ENCODE results near the gene PRR5L. TPM values are rescaled to one million over a fixed set of nuclear protein-coding genes. Genes with fewer than 3 reads are reported as not detected.

Gene PRR5L
- total and polyA plus RNA-seq, 9 donors, result 5.9 to 56.3 (median 22.1) TPM

- no peak for DNase-seq
- no peak for TF ChIP-seq CTCF (IDR thresholded peaks at IDR 0.05)
- TF ChIP-seq POLR2A (IDR thresholded peaks at IDR 0.05), result no peak
- TF ChIP-seq EP300 (IDR thresholded peaks at IDR 0.05), result no peak
- intact Hi-C loops (cut with DNase I), result no loop called here
- H3K36me3 ChIP-seq, result no peaks in the 10 kb centered on the region
- H3K4me3 ChIP-seq, result no peak overlapping the region
- 94 to 96% (median 95%) methylated on average over 2 of the region's 2 CpGs for WGBS, 3 donors
- H3K27ac ChIP-seq, result no peak overlapping the region
- H3K4me1 ChIP-seq (ENCODE audit: insufficient read depth), result no peaks in the 10 kb centered on the region
- H3K27me3 ChIP-seq, result no peaks in the 10 kb centered on the region
- no peaks in the 10 kb centered on the region for H3K9me3 ChIP-seq
Measured at GRCh38 chr11:36330411-36330810, 34.3 kb downstream of the PRR5L start.

- 90 to 97% (median 95%) methylated on average over 1 of the region's 1 CpG for WGBS, 3 donors
- intact Hi-C loops (cut with DNase I), result no loop called here
Measured at GRCh38 chr11:36333468-36333867, 37.4 kb downstream of the PRR5L start.

GRCh38 chr11:36333897-36334296 lies 37.8 kb downstream of the PRR5L start:
- no peak for DNase-seq
- H3K4me1 ChIP-seq (ENCODE audit: insufficient read depth), result no peaks in the 10 kb centered on the region
- WGBS, 3 donors, result 60 to 67% (median 60%) methylated on average over 2 of the region's 2 CpGs

More at GRCh38 chr11:36333468-36333867, 37.4 kb downstream of the PRR5L start:
- Histone ChIP-seq H3K4me1 (ENCODE audit: insufficient read depth) (no peaks in the 10 kb centered on the region), H3K36me3 (no peaks in the 10 kb centered on the region), H3K27me3 (no peaks in the 10 kb centered on the region), H3K4me3 (no peak overlapping the region), H3K9me3 (no peaks in the 10 kb centered on the region), H3K27ac (no peak overlapping the region)
- DNase-seq, result no peak
- TF ChIP-seq CTCF (IDR thresholded peaks at IDR 0.05) (no peak), POLR2A (IDR thresholded peaks at IDR 0.05) (no peak), EP300 (IDR thresholded peaks at IDR 0.05) (no peak)

GRCh38 chr11:36339888-36340287 lies 43.8 kb downstream of the PRR5L start:
- Histone ChIP-seq H3K9me3 (no peaks in the 10 kb centered on the region), H3K4me1 (ENCODE audit: insufficient read depth) (no peaks in the 10 kb centered on the region), H3K27me3 (no peaks in the 10 kb centered on the region), H3K4me3 (no peak overlapping the region), H3K27ac (no peak overlapping the region), H3K36me3 (no peaks in the 10 kb centered on the region)
- DNase-seq, result no peak
- TF ChIP-seq CTCF (IDR thresholded peaks at IDR 0.05), result no peak
- no peak for TF ChIP-seq EP300 (IDR thresholded peaks at IDR 0.05)
- no peak for TF ChIP-seq POLR2A (IDR thresholded peaks at IDR 0.05)
- WGBS, 3 donors, result 78 to 90% (median 89%) methylated on average over 2 of the region's 2 CpGs
- intact Hi-C loops (cut with DNase I), result no loop called here

More at GRCh38 chr11:36333897-36334296, 37.8 kb downstream of the PRR5L start:
- Histone ChIP-seq H3K9me3 (no peaks in the 10 kb centered on the region), H3K36me3 (no peaks in the 10 kb centered on the region), H3K27ac (no peak overlapping the region), H3K4me3 (no peak overlapping the region), H3K27me3 (no peaks in the 10 kb centered on the region)
- intact Hi-C loops (cut with DNase I), result no loop called here
- TF ChIP-seq EP300 (IDR thresholded peaks at IDR 0.05) (no peak), POLR2A (IDR thresholded peaks at IDR 0.05) (no peak), CTCF (IDR thresholded peaks at IDR 0.05) (no peak)

All from ovary (tissue), 9 donors.